Mucosa of gallbladder (tissue), 1 donor: ENCODE results near the gene SLC30A2. TPM values are rescaled to one million over a fixed set of nuclear protein-coding genes. Genes with fewer than 3 reads are reported as not detected.
"Not testable (repeated sequence)": the region's sequence is repeated elsewhere in the genome, so short reads cannot be mapped to it uniquely, and the experiment has no call there.

Experiments
- DNase-seq: peaks from one replicate; pipeline ENCODE4 v3.0.0-alpha.2; 2020; ENCODE audit warnings: low spot score
- total RNA-seq: library from RNA; stranded (reverse); gene quantifications from one replicate; pipeline ENCODE4 v1.2.1, GENCODE V29; 2021
- donor health status: DM: no; HTN: no; CAD: no.

Gene SLC30A2, protein sequence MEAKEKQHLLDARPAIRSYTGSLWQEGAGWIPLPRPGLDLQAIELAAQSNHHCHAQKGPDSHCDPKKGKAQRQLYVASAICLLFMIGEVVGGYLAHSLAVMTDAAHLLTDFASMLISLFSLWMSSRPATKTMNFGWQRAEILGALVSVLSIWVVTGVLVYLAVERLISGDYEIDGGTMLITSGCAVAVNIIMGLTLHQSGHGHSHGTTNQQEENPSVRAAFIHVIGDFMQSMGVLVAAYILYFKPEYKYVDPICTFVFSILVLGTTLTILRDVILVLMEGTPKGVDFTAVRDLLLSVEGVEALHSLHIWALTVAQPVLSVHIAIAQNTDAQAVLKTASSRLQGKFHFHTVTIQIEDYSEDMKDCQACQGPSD
- total RNA-seq = 166 TPM

- no peak for DNase-seq
These were observed at the start of gene SLC30A2 for GRCh38 chr1:26045722-26046245. Gene SLC30A2, minus strand, starts transcription at chr1:26046118. Its CDS starts 222 bp downstream, at chr1:26045896.

DNA sequence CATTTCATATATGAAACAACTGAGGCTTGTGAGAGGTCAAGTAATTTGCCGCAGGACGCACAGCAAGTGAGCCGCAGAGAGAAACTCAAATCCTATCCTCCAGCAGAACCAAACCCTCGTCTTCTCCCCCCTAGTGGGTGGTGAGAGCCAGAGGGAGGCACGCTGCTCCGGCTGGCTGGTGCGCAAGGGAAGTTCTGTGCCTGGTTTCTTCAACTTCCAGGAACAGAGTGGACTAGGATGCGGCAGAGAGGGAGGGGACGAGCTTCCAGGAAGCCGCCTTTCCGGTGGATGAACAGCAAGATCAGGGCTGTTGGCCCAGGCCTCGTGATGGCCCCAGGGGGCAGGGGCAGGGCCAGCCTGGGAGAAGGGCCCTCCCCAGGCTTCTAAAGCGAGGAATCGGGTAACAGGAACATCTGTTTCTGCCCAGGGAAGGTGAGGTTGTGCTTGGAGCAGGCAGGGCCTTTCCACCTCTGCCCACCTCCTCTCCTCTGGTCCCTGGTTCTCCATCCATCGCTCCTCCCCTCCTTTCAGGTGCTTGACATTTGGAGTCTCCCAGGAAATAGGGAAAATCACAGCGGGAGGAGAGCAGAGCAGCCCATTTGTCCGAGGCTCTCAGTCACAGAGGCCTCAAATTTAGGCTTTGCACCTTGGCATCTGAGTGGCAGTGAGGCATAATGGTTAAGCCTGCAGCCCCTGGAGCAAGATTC is 48.9 kb upstream of the SLC30A2 start:
- no peak for DNase-seq

- DNase-seq = no peak
These were observed 48.3 kb upstream of the SLC30A2 start for GRCh38 chr1:26094076-26094669.

GRCh38 chr1:26093569-26093968 is 47.7 kb upstream of the SLC30A2 start:
- DNase-seq = not testable (repeated sequence)

DNA sequence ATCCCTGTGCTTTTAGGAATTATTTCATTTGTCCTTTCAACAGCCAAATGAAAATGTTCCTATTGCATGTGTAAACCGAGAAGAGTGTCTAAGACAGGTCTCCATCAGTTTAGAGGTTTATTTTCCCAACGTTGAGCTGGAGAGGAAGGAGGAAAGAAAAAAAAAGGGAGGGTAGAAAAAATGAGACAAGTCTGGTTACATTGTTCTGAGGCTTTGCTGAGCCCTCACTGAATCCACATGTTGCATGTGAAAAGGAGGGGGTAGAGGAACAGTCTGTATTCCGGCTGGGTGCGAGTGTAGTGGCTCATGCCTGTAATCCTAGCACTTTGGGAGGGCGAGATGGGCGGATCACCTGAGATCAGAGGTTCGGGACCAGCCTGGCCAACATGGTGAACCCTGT is 46.5 kb upstream of the SLC30A2 start:
- DNase-seq = no peak

DNA sequence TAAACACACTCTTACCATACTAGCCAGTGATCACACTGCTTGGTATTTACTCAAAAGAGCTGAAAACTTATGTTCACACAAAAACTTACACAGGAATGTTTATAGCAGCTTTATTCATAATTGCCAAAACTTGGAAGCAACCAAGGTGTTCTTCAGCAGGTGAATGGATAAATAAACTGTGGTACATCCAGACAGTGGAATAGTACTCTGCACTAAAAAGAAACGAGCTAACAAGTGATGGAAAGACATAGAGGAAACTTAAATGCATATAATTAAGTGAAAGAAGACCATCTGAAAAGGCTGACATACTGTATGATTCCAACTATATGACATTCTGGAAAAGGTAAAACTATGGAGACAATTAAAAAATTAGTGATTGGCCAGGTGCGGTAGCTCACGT is 45.0 kb upstream of the SLC30A2 start:
- no peak for DNase-seq

DNA sequence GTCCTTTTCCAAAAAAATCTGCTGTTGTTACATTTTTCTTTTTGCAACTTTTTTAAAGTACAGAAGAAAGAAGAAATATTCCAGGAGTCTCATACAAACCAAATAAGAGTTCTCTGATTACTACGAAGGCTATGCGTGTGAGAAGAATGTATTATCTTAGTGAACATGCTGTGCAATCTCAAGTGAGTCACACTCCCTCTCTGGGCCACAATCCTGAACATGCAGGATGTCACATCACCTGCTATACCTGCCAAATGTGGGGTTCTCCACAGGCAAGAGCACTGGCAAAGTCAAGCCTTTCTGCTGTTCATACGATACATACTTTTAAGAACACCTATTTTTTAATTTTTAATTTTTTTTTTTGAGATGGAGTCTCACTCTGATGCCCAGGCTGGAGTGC is 43.2 kb upstream of the SLC30A2 start:
- no peak for DNase-seq

- DNase-seq = no peak
These were observed 38.9 kb upstream of the SLC30A2 start for GRCh38 chr1:26084844-26085243.

- peak; percentile 62 for DNase-seq
These were observed 38.2 kb upstream of the SLC30A2 start for GRCh38 chr1:26084091-26084561.

DNA sequence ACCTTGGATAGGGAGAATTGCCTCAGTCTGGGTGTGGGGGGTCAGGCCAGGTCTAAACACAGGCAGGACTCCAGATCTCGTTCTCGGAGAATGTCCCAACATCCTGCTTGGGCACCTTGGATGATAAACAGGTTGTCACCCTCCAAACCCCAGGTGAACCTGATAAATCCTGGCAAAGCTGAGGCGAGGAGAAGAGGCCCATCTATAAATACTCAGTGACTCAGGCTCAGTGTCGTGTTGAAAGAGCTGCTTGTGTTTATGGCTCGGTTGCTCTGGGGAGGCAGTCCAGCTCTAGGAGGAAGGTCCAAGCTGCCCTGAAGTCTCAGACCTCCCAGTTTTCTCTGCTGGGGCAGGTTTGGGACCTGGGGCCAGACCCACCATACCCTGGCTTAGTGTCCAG is 37.3 kb upstream of the SLC30A2 start:
- DNase-seq = no peak

DNA sequence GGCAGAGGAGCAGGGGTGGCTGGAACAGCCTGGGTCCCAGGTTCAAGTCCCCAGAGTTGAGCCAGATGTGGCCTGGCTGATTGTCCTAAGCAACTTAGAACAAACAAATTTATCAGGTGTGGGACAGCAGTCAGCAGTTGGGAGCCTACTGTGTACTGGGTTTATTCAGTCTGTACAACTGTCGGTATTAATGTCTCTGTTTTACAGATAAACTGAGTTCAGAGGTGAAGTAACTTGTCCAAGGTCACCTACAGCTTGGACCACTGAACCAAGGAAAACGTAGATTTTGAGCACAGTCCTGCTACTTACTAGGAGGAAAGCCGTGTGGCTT is 36.1 kb upstream of the SLC30A2 start:
- no peak for DNase-seq

GRCh38 chr1:26081267-26082019 is 35.5 kb upstream of the SLC30A2 start:
- no peak for DNase-seq

GRCh38 chr1:26079960-26080814 is 34.3 kb upstream of the SLC30A2 start:
- peak; percentile 51 for DNase-seq

- DNase-seq = no peak
These were observed 33.3 kb upstream of the SLC30A2 start for GRCh38 chr1:26079178-26079563.

DNA sequence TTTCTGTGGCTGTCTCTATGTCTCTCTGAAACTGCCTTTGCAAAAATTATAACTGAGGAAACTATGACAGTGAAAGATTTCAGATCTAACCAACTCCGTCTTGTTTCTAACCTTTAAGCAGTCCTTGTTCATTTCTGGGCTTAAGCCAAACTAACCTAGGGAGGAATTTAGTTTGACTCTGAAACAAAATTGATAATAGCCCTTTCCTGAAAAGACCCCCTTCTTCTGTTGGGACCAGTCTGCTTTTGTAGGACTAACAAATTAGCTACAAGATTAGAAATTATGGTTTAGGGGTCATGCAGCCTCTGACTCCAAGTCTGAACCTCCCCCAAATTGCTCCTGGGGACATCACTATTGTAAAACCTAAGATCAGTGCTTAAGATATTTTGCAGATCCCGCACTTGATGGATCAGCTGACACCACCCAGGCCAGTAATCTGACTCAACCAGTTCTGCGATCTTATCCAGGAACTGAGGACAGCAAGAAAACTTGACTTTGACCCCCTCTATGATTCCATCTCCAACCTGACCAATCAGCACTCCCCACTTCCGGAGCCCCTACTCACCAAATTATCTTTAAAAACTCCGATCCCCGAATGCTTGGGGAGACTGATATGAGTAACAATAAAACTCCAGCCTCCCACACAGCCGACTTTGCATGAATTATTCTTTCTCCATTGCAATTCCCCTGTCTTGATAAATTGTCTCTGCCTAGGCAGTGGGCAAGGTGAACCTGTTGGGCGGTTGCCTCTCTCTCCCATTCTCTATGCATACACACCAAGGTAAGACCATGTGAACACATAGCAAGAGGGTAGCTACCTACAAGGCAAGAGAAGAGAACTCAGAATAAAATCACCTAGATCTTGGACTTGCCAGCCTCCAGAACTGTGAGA is 32.6 kb upstream of the SLC30A2 start:
- peak; percentile 80 for DNase-seq

DNA sequence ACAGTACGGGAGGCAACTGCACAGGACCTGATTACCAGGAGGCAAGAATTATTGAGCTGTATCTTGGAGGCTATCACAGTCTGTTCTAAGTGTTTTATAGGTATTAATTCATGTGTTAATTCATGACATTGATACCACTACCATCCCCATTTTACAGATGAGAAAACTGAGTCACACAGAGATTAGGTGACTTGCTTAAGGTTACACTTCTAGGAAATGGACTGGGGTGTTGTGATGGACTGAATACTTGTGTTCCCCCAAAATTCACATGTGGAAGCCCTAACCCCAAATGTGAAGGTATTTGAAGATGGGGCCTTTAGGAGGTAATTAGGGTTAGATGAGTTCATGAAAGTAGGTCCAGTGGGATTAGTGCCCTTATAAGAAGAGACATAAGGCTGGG is 31.6 kb upstream of the SLC30A2 start:
- DNase-seq = no peak

GRCh38 chr1:26075421-26076144 is 29.7 kb upstream of the SLC30A2 start:
- peak; percentile 71 for DNase-seq

DNA sequence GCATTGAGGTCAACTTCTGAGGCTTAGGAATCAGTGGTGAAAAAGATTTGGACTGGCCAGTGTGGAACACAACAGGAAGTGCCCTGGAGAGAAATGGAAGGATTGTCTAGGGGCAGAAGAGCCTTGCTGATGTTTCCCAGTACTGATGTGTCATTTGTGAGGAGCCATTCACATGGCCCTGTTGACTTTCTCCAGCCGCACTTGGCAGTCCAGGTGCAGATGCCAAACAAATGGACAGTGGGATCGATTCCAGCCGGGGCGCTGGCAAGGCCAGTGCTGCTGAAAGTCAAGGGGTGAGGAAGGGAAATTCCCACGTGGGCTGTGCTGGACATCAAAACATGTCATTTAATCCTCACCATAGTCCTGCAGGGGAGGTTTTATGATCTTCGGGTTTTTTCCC is 26.4 kb upstream of the SLC30A2 start:
- peak; percentile 72 for DNase-seq

- no peak for DNase-seq
These were observed 25.0 kb upstream of the SLC30A2 start for GRCh38 chr1:26070963-26071342.
